Activated naive CD8-positive, alpha-beta T cell treated with anti-CD3 and anti-CD28 coated beads, Interleukin-2, amount 50 U/mL, for 24 hours (primary cell): ENCODE measurements around the gene CAB39.

Experiments
- ATAC-seq: fragments of 150-1000 bp; cut with Tn5 transposase; one replicate; pipeline ENCODE4 v1.10.0; 2021
- DNase-seq: peaks from one replicate; pipeline ENCODE4 v3.0.0; 2021
- H3K27ac Mint-ChIP-seq: one replicate; pipeline ENCODE4 v1.8.0; 2021; ENCODE audit warnings: mild to moderate bottlenecking, mixed read lengths
- H3K27me3 Mint-ChIP-seq: one replicate; pipeline ENCODE4 v1.8.0; 2021; ENCODE audit warnings: mixed read lengths
- H3K36me3 Mint-ChIP-seq: one replicate; pipeline ENCODE4 v1.8.0; 2021; ENCODE audit warnings: low read depth, mixed read lengths
- H3K4me1 Mint-ChIP-seq: one replicate; pipeline ENCODE4 v1.8.0; 2021; ENCODE audit warnings: mixed read lengths
- H3K4me3 Mint-ChIP-seq: one replicate; pipeline ENCODE4 v1.8.0; 2021; ENCODE audit warnings: mild to moderate bottlenecking, moderate library complexity, mixed read lengths
- H3K9me3 Mint-ChIP-seq: one replicate; pipeline ENCODE4 v1.8.0; 2021; ENCODE audit warnings: mixed read lengths

CAB39 gene

GRCh38 chr2:230676546-230676945, 36.1 kb upstream of the CAB39 start:
- H3K4me1 Mint-ChIP-seq: peaks cover 27% of the 10 kb centered on the region
- H3K27ac Mint-ChIP-seq: peak overlapping the region; percentile 32
- no peaks in the 10 kb centered on the region for H3K36me3 Mint-ChIP-seq
- H3K9me3 Mint-ChIP-seq: peaks cover 8% of the 10 kb centered on the region
- DNase-seq (no peak), ATAC-seq (no peak)
- H3K4me3 Mint-ChIP-seq: no peak overlapping the region
- peaks cover 2% of the 10 kb centered on the region for H3K27me3 Mint-ChIP-seq

- ATAC-seq (no peak), DNase-seq (no peak)
- Mint-ChIP-seq H3K9me3 (peaks cover 8% of the 10 kb centered on the region), H3K27ac (no peak overlapping the region), H3K4me3 (no peak overlapping the region), H3K36me3 (no peaks in the 10 kb centered on the region), H3K4me1 (peaks cover 25% of the 10 kb centered on the region), H3K27me3 (peaks cover 2% of the 10 kb centered on the region)
These were observed 35.3 kb upstream of the CAB39 start for GRCh38 chr2:230677201-230677946.

GRCh38 chr2:230678018-230678417, 34.6 kb upstream of the CAB39 start:
- Mint-ChIP-seq H3K27ac (no peak overlapping the region), H3K4me1 (peaks cover 25% of the 10 kb centered on the region)

GRCh38 chr2:230678451-230678850, 34.2 kb upstream of the CAB39 start:
- no peak overlapping the region for H3K27ac Mint-ChIP-seq
- no peaks in the 10 kb centered on the region for H3K36me3 Mint-ChIP-seq
- H3K9me3 Mint-ChIP-seq: peaks cover 8% of the 10 kb centered on the region
- DNase-seq: no peak
- H3K27me3 Mint-ChIP-seq: peaks cover 2% of the 10 kb centered on the region
- no peak overlapping the region for H3K4me3 Mint-ChIP-seq
- no peak for ATAC-seq
- H3K4me1 Mint-ChIP-seq: peaks cover 25% of the 10 kb centered on the region

More at GRCh38 chr2:230678018-230678417, 34.6 kb upstream of the CAB39 start:
- Mint-ChIP-seq H3K27me3 (peaks cover 2% of the 10 kb centered on the region), H3K4me3 (no peak overlapping the region), H3K9me3 (peaks cover 8% of the 10 kb centered on the region), H3K36me3 (no peaks in the 10 kb centered on the region)
- no peak for ATAC-seq
- DNase-seq: no peak

- Mint-ChIP-seq H3K27ac (no peak overlapping the region), H3K36me3 (no peaks in the 10 kb centered on the region), H3K4me3 (no peak overlapping the region), H3K4me1 (peaks cover 30% of the 10 kb centered on the region), H3K27me3 (peaks cover 2% of the 10 kb centered on the region), H3K9me3 (peaks cover 8% of the 10 kb centered on the region)
- DNase-seq (no peak), ATAC-seq (peak; percentile 66)
These were observed 32.0 kb upstream of the CAB39 start for GRCh38 chr2:230680463-230681170.

GRCh38 chr2:230681171-230681545, 31.5 kb upstream of the CAB39 start:
- no peaks in the 10 kb centered on the region for H3K36me3 Mint-ChIP-seq
- no peak for ATAC-seq
- no peak overlapping the region for H3K27ac Mint-ChIP-seq
- H3K27me3 Mint-ChIP-seq: peaks cover 2% of the 10 kb centered on the region
- no peak overlapping the region for H3K4me3 Mint-ChIP-seq
- peaks cover 30% of the 10 kb centered on the region for H3K4me1 Mint-ChIP-seq
- H3K9me3 Mint-ChIP-seq: peaks cover 8% of the 10 kb centered on the region
- DNase-seq: no peak

- no peak overlapping the region for H3K4me3 Mint-ChIP-seq
- no peaks in the 10 kb centered on the region for H3K36me3 Mint-ChIP-seq
- H3K27me3 Mint-ChIP-seq: peaks cover 2% of the 10 kb centered on the region
- ATAC-seq: no peak
- H3K9me3 Mint-ChIP-seq: peaks cover 5% of the 10 kb centered on the region
- no peak overlapping the region for H3K27ac Mint-ChIP-seq
- peaks cover 27% of the 10 kb centered on the region for H3K4me1 Mint-ChIP-seq
- no peak for DNase-seq
These were observed 30.1 kb upstream of the CAB39 start for GRCh38 chr2:230682546-230682945.

- Mint-ChIP-seq H3K36me3 (no peaks in the 10 kb centered on the region), H3K9me3 (no peaks in the 10 kb centered on the region), H3K4me1 (peaks cover 15% of the 10 kb centered on the region), H3K4me3 (no peak overlapping the region), H3K27ac (no peak overlapping the region), H3K27me3 (peaks cover 2% of the 10 kb centered on the region)
- DNase-seq (no peak), ATAC-seq (no peak)
These were observed 28.1 kb upstream of the CAB39 start for GRCh38 chr2:230684270-230685168.

- no peak for ATAC-seq
- H3K27me3 Mint-ChIP-seq: peaks cover 2% of the 10 kb centered on the region
- no peaks in the 10 kb centered on the region for H3K36me3 Mint-ChIP-seq
- peaks cover 15% of the 10 kb centered on the region for H3K4me1 Mint-ChIP-seq
- no peak overlapping the region for H3K27ac Mint-ChIP-seq
- no peak for DNase-seq
- no peak overlapping the region for H3K4me3 Mint-ChIP-seq
- H3K9me3 Mint-ChIP-seq: no peaks in the 10 kb centered on the region
These were observed 27.5 kb upstream of the CAB39 start for GRCh38 chr2:230685178-230685577.

GRCh38 chr2:230687498-230687897, 25.1 kb upstream of the CAB39 start:
- Mint-ChIP-seq H3K36me3 (no peaks in the 10 kb centered on the region), H3K9me3 (no peaks in the 10 kb centered on the region), H3K27ac (no peak overlapping the region), H3K4me3 (no peak overlapping the region), H3K4me1 (peaks cover 8% of the 10 kb centered on the region), H3K27me3 (no peaks in the 10 kb centered on the region)
- DNase-seq (no peak), ATAC-seq (no peak)

GRCh38 chr2:230688490-230688889, 24.2 kb upstream of the CAB39 start:
- Mint-ChIP-seq H3K36me3 (no peaks in the 10 kb centered on the region), H3K27ac (no peak overlapping the region), H3K4me1 (peaks cover 10% of the 10 kb centered on the region), H3K27me3 (no peaks in the 10 kb centered on the region), H3K9me3 (no peaks in the 10 kb centered on the region), H3K4me3 (no peak overlapping the region)
- no peak for ATAC-seq
- no peak for DNase-seq

- Mint-ChIP-seq H3K27ac (no peak overlapping the region), H3K36me3 (no peaks in the 10 kb centered on the region), H3K4me1 (peaks cover 10% of the 10 kb centered on the region), H3K9me3 (no peaks in the 10 kb centered on the region), H3K27me3 (no peaks in the 10 kb centered on the region), H3K4me3 (no peak overlapping the region)
- ATAC-seq: no peak
- DNase-seq: no peak
These were observed 22.2 kb upstream of the CAB39 start for GRCh38 chr2:230690439-230690838.

GRCh38 chr2:230691005-230691647, 21.5 kb upstream of the CAB39 start:
- Mint-ChIP-seq H3K9me3 (no peaks in the 10 kb centered on the region), H3K36me3 (no peaks in the 10 kb centered on the region), H3K27me3 (no peaks in the 10 kb centered on the region), H3K27ac (no peak overlapping the region), H3K4me1 (peaks cover 10% of the 10 kb centered on the region), H3K4me3 (no peak overlapping the region)
- DNase-seq: no peak
- ATAC-seq: no peak

- H3K27ac Mint-ChIP-seq: no peak overlapping the region
- H3K9me3 Mint-ChIP-seq: no peaks in the 10 kb centered on the region
- H3K36me3 Mint-ChIP-seq: no peaks in the 10 kb centered on the region
- no peaks in the 10 kb centered on the region for H3K27me3 Mint-ChIP-seq
- peaks cover 18% of the 10 kb centered on the region for H3K4me1 Mint-ChIP-seq
- DNase-seq (no peak), ATAC-seq (no peak)
- H3K4me3 Mint-ChIP-seq: no peak overlapping the region
These were observed 19.9 kb upstream of the CAB39 start for GRCh38 chr2:230692760-230693159.
